NCI-H748 (cell line): ENCODE results near the gene PIK3C2G.

ENCODE experiments used
- DNase-seq: peaks from one replicate; lab custom pipeline; 2025; ENCODE audit not compliant: unreplicated experiment; lab: John Stamatoyannopoulos, UW

PIK3C2G gene

DNA sequence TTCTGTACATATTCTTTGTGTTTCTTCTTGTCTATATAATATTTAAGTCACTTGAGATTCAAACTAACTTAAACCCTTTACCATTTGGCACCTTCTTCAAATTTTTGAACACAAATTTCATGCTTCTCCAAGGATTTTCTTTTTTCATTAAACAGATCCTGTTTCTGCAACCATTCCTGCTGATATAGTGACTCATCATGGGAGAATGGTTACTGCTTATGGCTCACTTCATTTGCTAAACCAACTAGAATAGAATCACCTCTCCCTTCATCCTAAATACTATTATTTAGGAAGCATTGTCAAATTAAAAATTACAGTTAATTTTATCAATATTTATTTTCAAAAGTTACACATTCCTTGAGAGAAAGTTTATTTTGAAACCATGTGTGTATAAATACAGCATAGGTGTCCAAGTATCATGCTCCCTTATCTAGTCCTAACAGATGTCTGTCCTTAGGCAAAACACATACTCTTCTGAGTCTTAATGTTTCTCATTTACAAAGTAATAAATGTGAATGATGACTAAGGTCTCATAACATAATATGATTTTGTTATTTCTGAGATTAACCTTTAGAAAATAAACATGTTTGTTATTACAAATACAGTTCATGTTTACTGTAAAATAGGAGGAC is 435.8 kb downstream of the PIK3C2G start:
- no peak for DNase-seq
